Type B pancreatic cell (in vitro differentiated cells): ENCODE results near the gene LARP1. TPM values are rescaled to one million over a fixed set of nuclear protein-coding genes. Genes with fewer than 3 reads are reported as not detected.
A peak's percentile ranks its signal among the peaks of the same experiment; 100 is the strongest.

Experiments
- DNase-seq: peaks from one replicate; pipeline ENCODE4 v3.0.0; 2021; ENCODE audit warnings: mixed read lengths; ENCODE audit not compliant: unreplicated experiment; ENCODE audit errors: extremely low spot score
- H3K27ac Mint-ChIP-seq: 2 replicates; pipeline ENCODE4 v1.8.0; 2021; ENCODE audit warnings: mild to moderate bottlenecking, mixed read lengths
- H3K27me3 Mint-ChIP-seq: 2 replicates; pipeline ENCODE4 v1.8.0; 2021; ENCODE audit warnings: mixed read lengths
- H3K36me3 Mint-ChIP-seq: 2 replicates; pipeline ENCODE4 v1.8.0; 2021; ENCODE audit warnings: mixed read lengths
- H3K4me1 Mint-ChIP-seq: one replicate; pipeline ENCODE4 v1.8.0; 2021; ENCODE audit warnings: mixed read lengths; ENCODE audit not compliant: unreplicated experiment
- H3K4me3 Mint-ChIP-seq: 2 replicates; pipeline ENCODE4 v1.8.0; 2021; ENCODE audit warnings: mild to moderate bottlenecking, mixed read lengths
- H3K9me3 Mint-ChIP-seq: 2 replicates; pipeline ENCODE4 v1.8.0; 2021; ENCODE audit warnings: mixed read lengths
- CTCF ChIP-seq: fragments of 200-600 bp; sonication (generic); conservative IDR thresholded peaks from 2 replicates; pipeline ENCODE4 v1.5.0; 2021; ENCODE audit warnings: antibody characterized with exemption, mild to moderate bottlenecking
- microRNA-seq: library from miRNA; unstranded; fragments of <30 nt; microRNA quantifications from one replicate; pipeline ENCODE4, GENCODE V29; 2020
- total RNA-seq: library from RNA; stranded (reverse); gene quantifications from 2 replicates; pipeline ENCODE4 v1.2.1, GENCODE V29; 2021; ENCODE audit warnings: low replicate concordance

LARP1 gene
- total RNA-seq, 1 donor from 2014 or later, result 220 TPM

- peaks cover 31% of the 10 kb centered on the region for H3K36me3 Mint-ChIP-seq
- DNase-seq, result no peak
- H3K27ac Mint-ChIP-seq, result peak overlapping the region; percentile 51
- H3K27me3 Mint-ChIP-seq, result no peaks in the 10 kb centered on the region
- H3K4me1 Mint-ChIP-seq, result peaks cover 24% of the 10 kb centered on the region
- no peaks in the 10 kb centered on the region for H3K9me3 Mint-ChIP-seq
- no peak for TF ChIP-seq CTCF
- peak overlapping the region; percentile 54 for H3K4me3 Mint-ChIP-seq
Measured at GRCh38 chr5:154861946-154862345, 106.8 kb downstream of the LARP1 start.

- no peak overlapping the region for H3K4me3 Mint-ChIP-seq
Measured at GRCh38 chr5:154862766-154863165, 107.6 kb downstream of the LARP1 start.

GRCh38 chr5:154863291-154864080 lies 108.3 kb downstream of the LARP1 start:
- peaks cover 22% of the 10 kb centered on the region for H3K4me1 Mint-ChIP-seq
- no peaks in the 10 kb centered on the region for H3K9me3 Mint-ChIP-seq
- no peak overlapping the region for H3K4me3 Mint-ChIP-seq
- TF ChIP-seq CTCF, result no peak
- H3K36me3 Mint-ChIP-seq, result peaks cover 36% of the 10 kb centered on the region
- DNase-seq, result no peak
- no peak overlapping the region for H3K27ac Mint-ChIP-seq
- no peaks in the 10 kb centered on the region for H3K27me3 Mint-ChIP-seq

More at GRCh38 chr5:154862766-154863165, 107.6 kb downstream of the LARP1 start:
- DNase-seq, result no peak
- peaks cover 36% of the 10 kb centered on the region for H3K36me3 Mint-ChIP-seq
- H3K4me1 Mint-ChIP-seq, result peaks cover 22% of the 10 kb centered on the region
- no peaks in the 10 kb centered on the region for H3K9me3 Mint-ChIP-seq
- H3K27me3 Mint-ChIP-seq, result no peaks in the 10 kb centered on the region
- TF ChIP-seq CTCF, result no peak
- H3K27ac Mint-ChIP-seq, result no peak overlapping the region

- no peak overlapping the region for H3K27ac Mint-ChIP-seq
- no peak for TF ChIP-seq CTCF
- H3K4me3 Mint-ChIP-seq, result no peak overlapping the region
- no peak for DNase-seq
- H3K36me3 Mint-ChIP-seq, result peaks cover 42% of the 10 kb centered on the region
- H3K9me3 Mint-ChIP-seq, result no peaks in the 10 kb centered on the region
- peaks cover 9% of the 10 kb centered on the region for H3K4me1 Mint-ChIP-seq
- no peaks in the 10 kb centered on the region for H3K27me3 Mint-ChIP-seq
Measured at GRCh38 chr5:154865466-154866184, 110.4 kb downstream of the LARP1 start.

GRCh38 chr5:154866841-154867240 lies 111.7 kb downstream of the LARP1 start:
- H3K4me3 Mint-ChIP-seq, result no peak overlapping the region
- peaks cover 50% of the 10 kb centered on the region for H3K36me3 Mint-ChIP-seq
- no peaks in the 10 kb centered on the region for H3K9me3 Mint-ChIP-seq
- no peak overlapping the region for H3K27ac Mint-ChIP-seq
- H3K4me1 Mint-ChIP-seq, result peaks cover 4% of the 10 kb centered on the region
- TF ChIP-seq CTCF, result no peak
- no peaks in the 10 kb centered on the region for H3K27me3 Mint-ChIP-seq
- DNase-seq, result no peak

Small RNAs within 50 kb of the gene (microRNA-seq; reads per million reads assigned to microRNA genes)
- not detected for gene MIR378H

Other genes starting within 250 kb of the LARP1 start
- gene FAXDC2, start 95.2 kb downstream of the LARP1 start, total RNA-seq, result 9.3 and 24.9 TPM in 2 replicates
- gene CNOT8, start 103.2 kb downstream of the LARP1 start, total RNA-seq, result 41.4 and 51.5 TPM in 2 replicates
- 13.8 and 22.5 TPM in 2 replicates for gene GEMIN5, start 182.8 kb downstream of the LARP1 start, total RNA-seq
- gene MRPL22, start 185.7 kb downstream of the LARP1 start, total RNA-seq, result 41.1 and 54.9 TPM in 2 replicates